GM21723 (cell line): ENCODE measurements around the gene OR52A1.

Source experiments
- ATAC-seq: cut with Tn5 transposase; IDR thresholded peaks from one replicate; pipeline ENCODE4 v1.9.1; 2021; ENCODE audit warnings: mild to moderate bottlenecking, moderate library complexity; ENCODE audit not compliant: unreplicated experiment

The OR52A1 gene

GRCh38 chr11:5136261-5136660 is 18.3 kb downstream of the OR52A1 start:
- no peak for ATAC-seq

GRCh38 chr11:5131584-5132335 is 22.8 kb downstream of the OR52A1 start:
- ATAC-seq: no peak

GRCh38 chr11:5129457-5129877 is 25.1 kb downstream of the OR52A1 start:
- no peak for ATAC-seq

- ATAC-seq: no peak
Measured at GRCh38 chr11:5124891-5125620, 29.5 kb downstream of the OR52A1 start.

- ATAC-seq: peak; percentile 97
Measured at GRCh38 chr11:5123802-5124521, 30.6 kb downstream of the OR52A1 start.

GRCh38 chr11:5118893-5119292 is 35.7 kb downstream of the OR52A1 start:
- no peak for ATAC-seq

- no peak for ATAC-seq
Measured at GRCh38 chr11:5117588-5117987, 37.0 kb downstream of the OR52A1 start.

- no peak for ATAC-seq
Measured at GRCh38 chr11:5115339-5115738, 39.2 kb downstream of the OR52A1 start.

- no peak for ATAC-seq
Measured at GRCh38 chr11:5107285-5107684, 47.3 kb downstream of the OR52A1 start.

- no peak for ATAC-seq
Measured at GRCh38 chr11:5103066-5103465, 51.5 kb downstream of the OR52A1 start.

- ATAC-seq: no peak
Measured at GRCh38 chr11:5102246-5102645, 52.3 kb downstream of the OR52A1 start.

GRCh38 chr11:5096011-5096410 is 58.5 kb downstream of the OR52A1 start:
- ATAC-seq: no peak
